Panc1 (cell line): ENCODE results near the gene MRPL42.

ENCODE experiments used
- CTCF ChIP-seq: fragments of 450-650 bp; IDR thresholded peaks from 2 replicates; pipeline ENCODE4 v1.5.1; 2017; ENCODE audit warnings: mild to moderate bottlenecking
- POLR2AphosphoS5 ChIP-seq: IDR thresholded peaks from 2 replicates; pipeline ENCODE4 v1.6.1; 2012; ENCODE audit warnings: mild to moderate bottlenecking, low read depth, low read length, moderate library complexity
- TCF7L2 ChIP-seq: IDR thresholded peaks from 2 replicates; pipeline ENCODE4 v1.6.1; 2011; ENCODE audit warnings: mild to moderate bottlenecking, low read depth, low read length, inconsistent platforms

GRCh38 chr12:93461503-93461902 is 5.8 kb upstream of the MRPL42 start:
- TF ChIP-seq CTCF: no peak
- TF ChIP-seq POLR2AphosphoS5: no peak
- no peak for TF ChIP-seq TCF7L2
